ENCODE measurements around the gene AP1G1.

The AP1G1 gene

GRCh38 chr16:71778780-71779179 lies 29.9 kb downstream of the AP1G1 start:
- TF ChIP-seq CTCF (IDR thresholded peaks at IDR 0.05; ENCODE audit: low read depth, low read length, missing control alignments), result no peak
- no peak overlapping the region for H3K4me3 ChIP-seq (replicated peaks; ENCODE audit: low read depth, low read length)
- no peak for DNase-seq (ENCODE audit: extremely low read depth, low read depth)

- no peak for TF ChIP-seq CTCF (IDR thresholded peaks at IDR 0.05; ENCODE audit: low read depth, low read length, missing control alignments)
- H3K4me3 ChIP-seq (replicated peaks; ENCODE audit: low read depth, low read length), result no peak overlapping the region
- no peak for DNase-seq (ENCODE audit: extremely low read depth, low read depth)
Measured at GRCh38 chr16:71777329-71777728, 31.3 kb downstream of the AP1G1 start.

- H3K4me3 ChIP-seq (replicated peaks; ENCODE audit: low read depth, low read length), result no peak overlapping the region
- DNase-seq (ENCODE audit: extremely low read depth, low read depth), result no peak
- no peak for TF ChIP-seq CTCF (IDR thresholded peaks at IDR 0.05; ENCODE audit: low read depth, low read length, missing control alignments)
Measured at GRCh38 chr16:71775949-71776348, 32.7 kb downstream of the AP1G1 start.

GRCh38 chr16:71771571-71771970 lies 37.1 kb downstream of the AP1G1 start:
- DNase-seq (ENCODE audit: extremely low read depth, low read depth), result no peak
- H3K4me3 ChIP-seq (replicated peaks; ENCODE audit: low read depth, low read length), result no peak overlapping the region
- TF ChIP-seq CTCF (IDR thresholded peaks at IDR 0.05; ENCODE audit: low read depth, low read length, missing control alignments), result no peak

- no peak for DNase-seq (ENCODE audit: extremely low read depth, low read depth)
- no peak for TF ChIP-seq CTCF (IDR thresholded peaks at IDR 0.05; ENCODE audit: low read depth, low read length, missing control alignments)
- H3K4me3 ChIP-seq (replicated peaks; ENCODE audit: low read depth, low read length), result no peak overlapping the region
Measured at GRCh38 chr16:71769222-71769621, 39.4 kb downstream of the AP1G1 start.

- no peak for TF ChIP-seq CTCF (IDR thresholded peaks at IDR 0.05; ENCODE audit: low read depth, low read length, missing control alignments)
- no peak for DNase-seq (ENCODE audit: extremely low read depth, low read depth)
- H3K4me3 ChIP-seq (replicated peaks; ENCODE audit: low read depth, low read length), result no peak overlapping the region
Measured at GRCh38 chr16:71767060-71767900, 41.4 kb downstream of the AP1G1 start.

Data from HFF-Myc (cell line).